ENCODE data around the gene SLIT3.

Gene SLIT3

GRCh38 chr5:169298193-169298592 lies 2.7 kb downstream of the SLIT3 start:
- DNase-seq, result no peak

- DNase-seq, result no peak
Observed at GRCh38 chr5:169296419-169297143, 4.4 kb downstream of the SLIT3 start.

GRCh38 chr5:169295306-169295705 lies 5.6 kb downstream of the SLIT3 start:
- no peak for DNase-seq

- no peak for DNase-seq
Observed at GRCh38 chr5:169294621-169295020, 6.3 kb downstream of the SLIT3 start.

- no peak for DNase-seq
Observed at GRCh38 chr5:169291877-169292276, 9.1 kb downstream of the SLIT3 start.

- DNase-seq, result no peak
Observed at GRCh38 chr5:169290895-169291294, 10.0 kb downstream of the SLIT3 start.

GRCh38 chr5:169289520-169289919 lies 11.4 kb downstream of the SLIT3 start:
- DNase-seq, result no peak

- DNase-seq, result no peak
Observed at GRCh38 chr5:169288066-169288930, 12.6 kb downstream of the SLIT3 start.

- DNase-seq, result no peak
Observed at GRCh38 chr5:169287529-169287928, 13.4 kb downstream of the SLIT3 start.

GRCh38 chr5:169286572-169287300 lies 14.2 kb downstream of the SLIT3 start:
- DNase-seq, result no peak

GRCh38 chr5:169283887-169284286 lies 17.1 kb downstream of the SLIT3 start:
- DNase-seq, result no peak

- DNase-seq, result no peak
Observed at GRCh38 chr5:169281625-169282024, 19.3 kb downstream of the SLIT3 start.

- no peak for DNase-seq
Observed at GRCh38 chr5:169280696-169281095, 20.2 kb downstream of the SLIT3 start.

- DNase-seq, result peak; percentile 10
Observed at GRCh38 chr5:169280286-169280685, 20.7 kb downstream of the SLIT3 start.

- DNase-seq, result peak; percentile 59
Observed at GRCh38 chr5:169279125-169279524, 21.8 kb downstream of the SLIT3 start.

- DNase-seq, result no peak
Observed at GRCh38 chr5:169273881-169274280, 27.1 kb downstream of the SLIT3 start.

- DNase-seq, result no peak
Observed at GRCh38 chr5:169273451-169273850, 27.5 kb downstream of the SLIT3 start.

- peak; percentile 76 for DNase-seq
Observed at GRCh38 chr5:169272731-169273427, 28.1 kb downstream of the SLIT3 start.

- DNase-seq, result no peak
Observed at GRCh38 chr5:169272111-169272510, 28.8 kb downstream of the SLIT3 start.

- no peak for DNase-seq
Observed at GRCh38 chr5:169270827-169271226, 30.1 kb downstream of the SLIT3 start.

GRCh38 chr5:169268019-169268418 lies 32.9 kb downstream of the SLIT3 start:
- no peak for DNase-seq

- DNase-seq, result no peak
Observed at GRCh38 chr5:169265888-169266287, 35.1 kb downstream of the SLIT3 start.

- DNase-seq, result no peak
Observed at GRCh38 chr5:169263591-169263990, 37.3 kb downstream of the SLIT3 start.

All from NCI-H2171 (cell line).